ENCODE data around the gene OSBP2. TPM values are rescaled to one million over a fixed set of nuclear protein-coding genes. Genes with fewer than 3 reads are reported as not detected.
A peak's percentile ranks its signal among the peaks of the same experiment; 100 is the strongest.

Gene OSBP2
- total and polyA plus RNA-seq, 2 of the 13 experiments (the other 11 are each of a cell fraction or from before 2014, with no cell fraction given): 5.0 to 7.7 TPM

DNA sequence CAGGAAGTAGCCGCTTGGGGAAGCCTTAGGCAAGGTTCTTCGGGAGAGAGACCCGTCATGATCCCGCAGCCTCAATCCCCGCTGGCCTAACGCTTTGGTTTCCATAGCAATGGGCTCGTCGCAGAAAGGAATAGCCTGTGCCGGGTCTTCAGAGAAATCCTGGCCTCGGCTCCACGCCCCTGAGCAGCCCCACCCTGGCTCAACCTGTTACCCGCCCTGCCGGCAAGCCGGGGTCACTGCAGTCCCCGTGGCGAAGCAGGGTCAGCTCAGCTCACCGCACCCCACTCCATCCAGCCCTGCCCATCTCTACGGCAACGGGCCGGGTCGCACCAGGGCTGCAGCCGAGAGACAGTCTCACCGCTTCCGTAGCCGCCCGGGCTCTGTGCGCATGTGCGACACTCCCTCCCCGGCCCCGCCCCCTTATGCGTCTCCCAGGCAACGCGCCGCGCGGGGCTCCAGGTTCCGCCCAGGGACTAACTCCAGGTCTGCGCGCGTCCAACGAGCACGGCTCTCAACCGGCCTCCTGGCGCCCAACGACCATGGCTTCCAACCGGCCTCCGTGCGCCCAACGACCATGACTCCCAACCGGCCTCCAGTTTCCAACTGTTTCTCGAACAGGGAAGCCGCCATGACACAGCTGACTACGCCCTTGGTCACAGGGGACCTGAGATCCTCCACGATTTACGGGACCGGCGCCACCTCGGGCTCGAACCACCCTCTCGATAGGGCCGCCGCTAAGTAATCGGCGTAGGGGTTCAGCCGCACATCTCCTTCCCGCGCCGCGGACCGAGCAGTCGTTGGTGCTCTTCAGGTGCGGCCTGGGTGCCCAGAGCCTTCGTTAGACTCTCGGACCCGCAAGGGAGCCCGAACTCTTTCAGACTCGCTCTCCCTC, 26.9 kb upstream of the OSBP2 start, which contains the start of gene DUSP18:
Gene DUSP18, minus strand, starts transcription at position 382 of the 892 bp plus-strand sequence. CDS start 3,872 bp downstream, outside the sequence.
- FAIRE-seq (peak; percentile 53), DNase-seq (ENCODE audit: low spot score) (peak; percentile 83), ATAC-seq (peak; percentile 97)
- no peak within 1 kb of the TSS for H3K27ac ChIP-seq (ENCODE audit: extremely low read length, insufficient read depth, low read length)
- H3K36me3 ChIP-seq (replicated peaks in 1 of 2; ENCODE audit: control insufficient read depth in 1 of 2, insufficient read depth in 2 of 2, low read length in 2 of 2): no peaks in the 10 kb centered on the region
- peak within 1 kb of the TSS; percentile 99 for H3K4me2 ChIP-seq (ENCODE audit: low read depth, low read length)
- WGBS (ENCODE audit: low lambda C conversion rate): under 1% methylated on average over 24 of the region's 77 CpGs
- in situ Hi-C loops (cut with HindIII; ENCODE audit: extremely low pct_ligation_motif_present, low pct_unique_long_range_greater_than_20kb): no loop called here
- ChIA-PET CTCF (ENCODE audit: low intra/inter-chr PET ratio, low total read pairs) (interaction anchor here (1.2 kb wide), 1 partner anchor 33 kb away, joined by 3 read pairs; no protein-coding TSS in a partner anchor), POLR2A (interaction anchor here (1.6 kb wide), 1 partner anchor 301 kb away, joined by 4 read pairs; the partner anchor contains the start of genes MORC2 and TUG1)
- H3K4me1 ChIP-seq (ENCODE audit: insufficient read depth, low read length): peaks cover 18% of the 10 kb centered on the region
- H2AFZ ChIP-seq (ENCODE audit: low read length): peak within 1 kb of the TSS; percentile 31
- H3K9me3 ChIP-seq (ENCODE audit: low read length): no peaks in the 10 kb centered on the region
- peaks cover 3 to 14% of the 10 kb centered on the region in 2 experiments; a peak in 3 of 5 replicates for H3K27me3 ChIP-seq (ENCODE audit: control insufficient read depth in 1 of 2, insufficient read depth in 2 of 2, low read length in 2 of 2)
- no peaks in the 10 kb centered on the region for H4K20me1 ChIP-seq (ENCODE audit: insufficient read depth, low read length)
- intact Hi-C loops (cut with micrococcal nuclease; ENCODE audit: unreplicated experiment): no loop called here
- peak within 1 kb of the TSS; percentile 44 for H3K9ac ChIP-seq (ENCODE audit: insufficient read depth, low read depth, low read length)
- BruUV-seq (replicated peaks): no TSS peak
- no peaks in the 10 kb centered on the region for H3K79me2 ChIP-seq (ENCODE audit: insufficient read depth, low read length)
- peak within 1 kb of the TSS; percentile 55 to 79 (median 58) for H3K4me3 ChIP-seq (replicated peaks in 1 of 3; ENCODE audit: insufficient read depth in 1 of 3, low read depth in 2 of 3, low read length in 3 of 3)
- no peak for TF ChIP-seq ZNF766 (CRISPR knock-in tag; IDR thresholded peaks at IDR 0.05; ENCODE audit: borderline replicate concordance)
- TF ChIP-seq, protein P1, sequence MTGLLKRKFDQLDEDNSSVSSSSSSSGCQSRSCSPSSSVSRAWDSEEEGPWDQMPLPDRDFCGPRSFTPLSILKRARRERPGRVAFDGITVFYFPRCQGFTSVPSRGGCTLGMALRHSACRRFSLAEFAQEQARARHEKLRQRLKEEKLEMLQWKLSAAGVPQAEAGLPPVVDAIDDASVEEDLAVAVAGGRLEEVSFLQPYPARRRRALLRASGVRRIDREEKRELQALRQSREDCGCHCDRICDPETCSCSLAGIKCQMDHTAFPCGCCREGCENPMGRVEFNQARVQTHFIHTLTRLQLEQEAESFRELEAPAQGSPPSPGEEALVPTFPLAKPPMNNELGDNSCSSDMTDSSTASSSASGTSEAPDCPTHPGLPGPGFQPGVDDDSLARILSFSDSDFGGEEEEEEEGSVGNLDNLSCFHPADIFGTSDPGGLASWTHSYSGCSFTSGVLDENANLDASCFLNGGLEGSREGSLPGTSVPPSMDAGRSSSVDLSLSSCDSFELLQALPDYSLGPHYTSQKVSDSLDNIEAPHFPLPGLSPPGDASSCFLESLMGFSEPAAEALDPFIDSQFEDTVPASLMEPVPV (CRISPR knock-in tag; IDR thresholded peaks at IDR 0.05): peak; percentile 17; the same call in 1 of the 2 replicates
- TF ChIP-seq FOXJ3 (CRISPR knock-in tag; IDR thresholded peaks at IDR 0.05; ENCODE audit: borderline replicate concordance): no peak
- 0 out of 2 replicates have a peak, but pooled peaks have one; percentile 71 for TF ChIP-seq ZNF44 (CRISPR knock-in tag; IDR thresholded peaks at IDR 0.05)
- peak; percentile 54; the same call in 1 of the 2 replicates for TF ChIP-seq MAZ (IDR thresholded peaks at IDR 0.05; ENCODE audit: borderline replicate concordance, low read depth, low read length)
- peak; percentile 72; the same call in 1 of the 2 replicates for TF ChIP-seq MAZ (CRISPR knock-in tag; IDR thresholded peaks at IDR 0.05; ENCODE audit: low read depth)
- TF ChIP-seq SP1 (IDR thresholded peaks at IDR 0.05): no peak
- TF ChIP-seq SP1 (CRISPR knock-in tag; IDR thresholded peaks at IDR 0.05): peak; percentile 76
- no peak for TF ChIP-seq HHEX (CRISPR knock-in tag; IDR thresholded peaks at IDR 0.05)
- 0 out of 2 replicates have a peak, but pooled peaks have one; percentile 8 for TF ChIP-seq GLI4 (CRISPR knock-in tag; IDR thresholded peaks at IDR 0.05; ENCODE audit: borderline replicate concordance)
- peak; percentile 32 for TF ChIP-seq ASH2L (IDR thresholded peaks at IDR 0.05; ENCODE audit: insufficient read length, low read depth, low read length)
- TF ChIP-seq ELF1 (CRISPR knock-in tag; IDR thresholded peaks at IDR 0.05): peak; percentile 69
- TF ChIP-seq GABPB1 (CRISPR knock-in tag; IDR thresholded peaks at IDR 0.05): peak; percentile 72; the same call in 1 of the 2 replicates
- TF ChIP-seq, protein P2, sequence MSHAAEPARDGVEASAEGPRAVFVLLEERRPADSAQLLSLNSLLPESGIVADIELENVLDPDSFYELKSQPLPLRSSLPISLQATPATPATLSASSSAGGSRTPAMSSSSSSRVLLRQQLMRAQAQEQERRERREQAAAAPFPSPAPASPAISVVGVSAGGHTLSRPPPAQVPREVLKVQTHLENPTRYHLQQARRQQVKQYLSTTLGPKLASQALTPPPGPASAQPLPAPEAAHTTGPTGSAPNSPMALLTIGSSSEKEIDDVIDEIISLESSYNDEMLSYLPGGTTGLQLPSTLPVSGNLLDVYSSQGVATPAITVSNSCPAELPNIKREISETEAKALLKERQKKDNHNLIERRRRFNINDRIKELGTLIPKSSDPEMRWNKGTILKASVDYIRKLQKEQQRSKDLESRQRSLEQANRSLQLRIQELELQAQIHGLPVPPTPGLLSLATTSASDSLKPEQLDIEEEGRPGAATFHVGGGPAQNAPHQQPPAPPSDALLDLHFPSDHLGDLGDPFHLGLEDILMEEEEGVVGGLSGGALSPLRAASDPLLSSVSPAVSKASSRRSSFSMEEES (CRISPR knock-in tag; IDR thresholded peaks at IDR 0.05): 0 out of 2 replicates have a peak, but pooled peaks have one; percentile 11
- TF ChIP-seq MED1 (CRISPR knock-in tag; IDR thresholded peaks at IDR 0.05): peak; percentile 6; the same call in 1 of the 2 replicates
- peak; percentile 64; the same call in 1 of the 2 replicates for TF ChIP-seq RXRA (CRISPR knock-in tag; IDR thresholded peaks at IDR 0.05)
- peak; percentile 42; the same call in 1 of the 2 replicates for TF ChIP-seq ARNT2 (CRISPR knock-in tag; IDR thresholded peaks at IDR 0.05; ENCODE audit: low read depth)
- TF ChIP-seq, protein P3, sequence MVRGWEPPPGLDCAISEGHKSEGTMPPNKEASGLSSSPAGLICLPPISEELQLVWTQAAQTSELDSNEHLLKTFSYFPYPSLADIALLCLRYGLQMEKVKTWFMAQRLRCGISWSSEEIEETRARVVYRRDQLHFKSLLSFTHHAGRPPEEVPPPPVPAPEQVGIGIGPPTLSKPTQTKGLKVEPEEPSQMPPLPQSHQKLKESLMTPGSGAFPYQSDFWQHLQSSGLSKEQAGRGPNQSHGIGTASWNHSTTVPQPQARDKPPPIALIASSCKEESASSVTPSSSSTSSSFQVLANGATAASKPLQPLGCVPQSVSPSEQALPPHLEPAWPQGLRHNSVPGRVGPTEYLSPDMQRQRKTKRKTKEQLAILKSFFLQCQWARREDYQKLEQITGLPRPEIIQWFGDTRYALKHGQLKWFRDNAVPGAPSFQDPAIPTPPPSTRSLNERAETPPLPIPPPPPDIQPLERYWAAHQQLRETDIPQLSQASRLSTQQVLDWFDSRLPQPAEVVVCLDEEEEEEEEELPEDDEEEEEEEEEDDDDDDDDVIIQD (CRISPR knock-in tag; IDR thresholded peaks at IDR 0.05; ENCODE audit: low read depth): peak; percentile 45; the same call in 1 of the 2 replicates
- 0 out of 2 replicates have a peak, but pooled peaks have one; percentile 15 for TF ChIP-seq ZNF12 (CRISPR knock-in tag; IDR thresholded peaks at IDR 0.05)
